Measurements from ENCODE around the gene PRCP. TPM values are rescaled to one million over a fixed set of nuclear protein-coding genes. Genes with fewer than 3 reads are reported as not detected.

The PRCP gene
- total and polyA plus RNA-seq, 2 donors (not counting 3 experiments of a cell fraction or from before 2014, with no cell fraction given) = 170 to 277 TPM

GRCh38 chr11:82815406-82815805 is 84.8 kb downstream of the PRCP start:
- FAIRE-seq (no peak), DNase-seq (ENCODE audit: low read depth, low spot score) (no peak)
- Histone ChIP-seq H3K4me1 (ENCODE audit: control insufficient read depth, extremely low read depth, insufficient read depth, low read length) (no peaks in the 10 kb centered on the region), H3K9me1 (replicated peaks; ENCODE audit: control insufficient read depth, extremely low read depth, insufficient read depth, low read length) (no peaks in the 10 kb centered on the region), H2AFZ (ENCODE audit: low read depth, low read length) (no peak overlapping the region), H3K9ac (replicated peaks; ENCODE audit: extremely low read depth, insufficient read depth, low read length) (no peak overlapping the region), H3K27ac (ENCODE audit: insufficient read depth, low read depth, low read length) (no peak overlapping the region), H3K4me2 (ENCODE audit: insufficient read depth, low read length) (no peak overlapping the region), H3K9me3 (replicated peaks; ENCODE audit: control insufficient read depth, insufficient read depth, low read length) (no peaks in the 10 kb centered on the region), H3K4me3 (replicated peaks in 1 of 3; ENCODE audit: insufficient read depth in 1 of 3, low read depth in 1 of 3, low read length in 3 of 3) (no peak overlapping the region), H4K20me1 (replicated peaks; ENCODE audit: control insufficient read depth, extremely low read depth, insufficient read depth, low read length) (no peaks in the 10 kb centered on the region), H3K79me2 (ENCODE audit: control insufficient read depth, insufficient read depth, low read length) (no peaks in the 10 kb centered on the region), H3K27me3 (ENCODE audit: control insufficient read depth in 2 of 2, insufficient read depth in 2 of 2, low read length in 2 of 2) (no peaks in the 10 kb centered on the region), H3K36me3 (ENCODE audit: control insufficient read depth in 2 of 2, extremely low read depth in 1 of 2, insufficient read depth in 2 of 2, low read length in 2 of 2) (no peaks in the 10 kb centered on the region)
- CTCF ChIA-PET = interaction anchor here (1.3 kb wide), 1 partner anchor 9 kb away, joined by 3 read pairs; no protein-coding TSS in a partner anchor
- POLR2A ChIA-PET = no interaction called here
- intact Hi-C loops (cut with micrococcal nuclease) = loop anchor here (5.0 kb wide), 1 partner anchor 37 kb away; no protein-coding TSS in a partner anchor
- TF ChIP-seq POLR2AphosphoS5 (IDR thresholded peaks at IDR 0.05; ENCODE audit: insufficient read depth, low read depth, low read length) (no peak), FOS (IDR thresholded peaks at IDR 0.05; ENCODE audit: borderline replicate concordance, insufficient read depth, low read length) (no peak), EZH2 (IDR thresholded peaks at IDR 0.05; ENCODE audit: borderline replicate concordance, low read depth, low read length, severe bottlenecking) (no peak), GATA2 (IDR thresholded peaks at IDR 0.05; ENCODE audit: insufficient read depth, insufficient read length, low read depth, low read length) (no peak), POLR2A (IDR thresholded peaks at IDR 0.05; ENCODE audit: low read depth, low read length) (no peak), MAX (IDR thresholded peaks at IDR 0.05; ENCODE audit: insufficient read depth, insufficient read length) (no peak), MYC (IDR thresholded peaks at IDR 0.05; ENCODE audit: low read depth, low read length) (no peak), JUN (IDR thresholded peaks at IDR 0.05; ENCODE audit: borderline replicate concordance, insufficient read depth, insufficient read length, low read depth) (no peak)
- TF ChIP-seq, protein P1, sequence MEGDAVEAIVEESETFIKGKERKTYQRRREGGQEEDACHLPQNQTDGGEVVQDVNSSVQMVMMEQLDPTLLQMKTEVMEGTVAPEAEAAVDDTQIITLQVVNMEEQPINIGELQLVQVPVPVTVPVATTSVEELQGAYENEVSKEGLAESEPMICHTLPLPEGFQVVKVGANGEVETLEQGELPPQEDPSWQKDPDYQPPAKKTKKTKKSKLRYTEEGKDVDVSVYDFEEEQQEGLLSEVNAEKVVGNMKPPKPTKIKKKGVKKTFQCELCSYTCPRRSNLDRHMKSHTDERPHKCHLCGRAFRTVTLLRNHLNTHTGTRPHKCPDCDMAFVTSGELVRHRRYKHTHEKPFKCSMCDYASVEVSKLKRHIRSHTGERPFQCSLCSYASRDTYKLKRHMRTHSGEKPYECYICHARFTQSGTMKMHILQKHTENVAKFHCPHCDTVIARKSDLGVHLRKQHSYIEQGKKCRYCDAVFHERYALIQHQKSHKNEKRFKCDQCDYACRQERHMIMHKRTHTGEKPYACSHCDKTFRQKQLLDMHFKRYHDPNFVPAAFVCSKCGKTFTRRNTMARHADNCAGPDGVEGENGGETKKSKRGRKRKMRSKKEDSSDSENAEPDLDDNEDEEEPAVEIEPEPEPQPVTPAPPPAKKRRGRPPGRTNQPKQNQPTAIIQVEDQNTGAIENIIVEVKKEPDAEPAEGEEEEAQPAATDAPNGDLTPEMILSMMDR (IDR thresholded peaks at IDR 0.05; ENCODE audit: extremely low read depth in 1 of 2, insufficient read depth in 1 of 2, low read depth in 1 of 2, low read length in 2 of 2) = no peak
- dilution Hi-C loops (cut with MboI; ENCODE audit: extremely low pct_ligation_motif_present, low sequenced_read_pairs) = no loop called here
- BruUV-seq (replicated peaks) = no TSS peak

All from endothelial cell of umbilical vein (primary cell).